IMR-90 (cell line): ENCODE data around the gene KYNU. TPM values are rescaled to one million over a fixed set of nuclear protein-coding genes. Genes with fewer than 3 reads are reported as not detected.

Experiments used
- ATAC-seq: fragments of 200-7000 bp; cut with Tn5 transposase; 2 replicates; pipeline ENCODE4 v1.9.1; 2020; ENCODE audit warnings: low read depth, mild to moderate bottlenecking, moderate library complexity
- BruUV-seq: library from RNA; stranded (reverse); fragments of 400-500 nt; replicated peaks from 2 replicates; lab custom pipeline; 2021; lab: Mats Ljungman, UMichigan
- CTCF ChIA-PET: fragments of 300-600 bp; formaldehyde crosslinking; extraction: SDS; loops from one replicate; lab custom pipeline; 2021; ENCODE audit warnings: antibody characterized with exemption; lab: Yijun Ruan, JAX
- POLR2A ChIA-PET: fragments of 300-600 bp; sonication (Branson Sonifier 250); formaldehyde crosslinking; loops from one replicate; lab custom pipeline; 2022; ENCODE audit warnings: antibody characterized with exemption; ENCODE audit not compliant: unreplicated experiment; lab: Charles Lee
- DNase-seq: peaks from one replicate; pipeline ENCODE4 v3.0.0; 2013
- H2AFZ ChIP-seq: replicated peaks from 2 replicates; pipeline ENCODE3; 2013; ENCODE audit warnings: low read length, mild to moderate bottlenecking; ENCODE audit not compliant: poor library complexity
- H2AK5ac ChIP-seq: 2 replicates; pipeline ENCODE4 v1.6.1; 2013; ENCODE audit warnings: low read depth, low read length, inconsistent platforms
- H2AK9ac ChIP-seq: replicated peaks from 2 replicates; pipeline ENCODE3; 2013; ENCODE audit warnings: mild to moderate bottlenecking, low read depth, low read length, moderate library complexity; ENCODE audit not compliant: poor library complexity
- H2BK120ac ChIP-seq: 2 replicates; pipeline ENCODE4 v1.6.1; 2013; ENCODE audit warnings: low read depth, low read length, inconsistent platforms
- H2BK15ac ChIP-seq: 3 replicates; pipeline ENCODE4 v1.6.1; 2013; ENCODE audit warnings: low read depth, low read length, inconsistent platforms
- H2BK20ac ChIP-seq: 2 replicates; pipeline ENCODE4 v1.6.1; 2013; ENCODE audit warnings: low read depth, mild to moderate bottlenecking, inconsistent platforms, low read length, moderate library complexity
- H2BK5ac ChIP-seq: 2 replicates; pipeline ENCODE4 v1.6.1; 2013; ENCODE audit warnings: mild to moderate bottlenecking, low read depth, low read length, inconsistent platforms; ENCODE audit not compliant: poor library complexity, severe bottlenecking
- H3K14ac ChIP-seq: replicated peaks from 2 replicates; pipeline ENCODE4 v1.6.1; 2013; ENCODE audit warnings: low read depth, low read length, inconsistent platforms
- H3K18ac ChIP-seq: 2 replicates; pipeline ENCODE4 v1.6.1; 2013; ENCODE audit warnings: low read depth, low read length, control low read depth
- H3K23ac ChIP-seq: 2 replicates; pipeline ENCODE4 v1.6.1; 2013; ENCODE audit warnings: low read depth, low read length, inconsistent platforms
- H3K27ac ChIP-seq: 2 replicates; pipeline ENCODE4 v1.5.1; 2013; ENCODE audit warnings: mild to moderate bottlenecking, control low read depth, low read length; ENCODE audit not compliant: insufficient read depth
- H3K27me3 ChIP-seq: 2 replicates; pipeline ENCODE4 v1.6.1; 2013; ENCODE audit warnings: low read length; ENCODE audit not compliant: control insufficient read depth, insufficient read depth
- H3K36me3 ChIP-seq: 2 replicates; pipeline ENCODE4 v1.6.1; 2013; ENCODE audit warnings: low read length, mixed read lengths; ENCODE audit not compliant: control insufficient read depth, insufficient read depth
- H3K4ac ChIP-seq: 2 replicates; pipeline ENCODE4 v1.6.1; 2013; ENCODE audit warnings: low read depth, low read length, inconsistent platforms
- H3K4me1 ChIP-seq: 2 replicates; pipeline ENCODE4 v1.6.1; 2013; ENCODE audit warnings: low read length, mixed read lengths; ENCODE audit not compliant: control insufficient read depth, insufficient read depth
- H3K4me2 ChIP-seq: 2 replicates; pipeline ENCODE4 v1.6.1; 2013; ENCODE audit warnings: low read depth, mild to moderate bottlenecking, control low read depth, low read length, moderate library complexity
- H3K4me3 ChIP-seq: 2 replicates; pipeline ENCODE4 v1.5.1; 2013; ENCODE audit warnings: low read depth, mild to moderate bottlenecking, control low read depth, low read length, moderate library complexity; ENCODE audit not compliant: insufficient read depth
- H3K56ac ChIP-seq: 2 replicates; pipeline ENCODE4 v1.6.1; 2013; ENCODE audit warnings: low read length, inconsistent platforms; ENCODE audit not compliant: insufficient read depth; ENCODE audit errors: extremely low read depth
- H3K79me1 ChIP-seq, 2 experiments: 2 replicates each; pipeline ENCODE4 v1.6.1; 2013; ENCODE audit warnings: low read length in 2 of 2, inconsistent platforms in 1 of 2, low read depth in 1 of 2
- H3K9ac ChIP-seq: 2 replicates; pipeline ENCODE4 v1.6.1; 2013; ENCODE audit warnings: low read depth, low read length, control low read depth
- H3K9me1 ChIP-seq: 2 replicates; pipeline ENCODE4 v1.6.1; 2013; ENCODE audit warnings: low read length, inconsistent platforms; ENCODE audit not compliant: insufficient read depth
- H3K9me3 ChIP-seq: 2 replicates; pipeline ENCODE4 v1.6.1; 2013; ENCODE audit warnings: low read length; ENCODE audit not compliant: control insufficient read depth, insufficient read depth
- H4K20me1 ChIP-seq: 2 replicates; pipeline ENCODE4 v1.6.1; 2013; ENCODE audit warnings: low read length, inconsistent platforms; ENCODE audit not compliant: insufficient read depth
- H4K5ac ChIP-seq: 2 replicates; pipeline ENCODE4 v1.6.1; 2013; ENCODE audit warnings: mild to moderate bottlenecking, low read depth, low read length, control low read depth
- H4K8ac ChIP-seq, 2 experiments: 2 replicates each; pipeline ENCODE4 v1.6.1; 2013; ENCODE audit warnings: low read depth in 2 of 2, low read length in 2 of 2, control low read depth in 1 of 2, inconsistent platforms in 1 of 2
- H4K91ac ChIP-seq: 2 replicates; pipeline ENCODE4 v1.6.1; 2013; ENCODE audit warnings: low read depth, low read length, inconsistent platforms; ENCODE audit not compliant: insufficient read depth
- MAFK ChIP-seq: IDR thresholded peaks from 2 replicates; pipeline ENCODE4 v1.6.1; 2012; ENCODE audit warnings: low read depth, low read length, improper control_type of control experiment
- POLR2A ChIP-seq: IDR thresholded peaks from 2 replicates; pipeline ENCODE4 v1.6.1; 2012; ENCODE audit warnings: mild to moderate bottlenecking, low read depth, low read length
- WGBS, 2 experiments: methylation state at CpG; one replicate each; pipeline versions ENCODE4 v1.1.5 to v1.1.7; 2013; ENCODE audit warnings: missing lambda C conversion rate in 2 of 2; ENCODE audit not compliant: insufficient read length in 1 of 2; ENCODE audit errors: extremely low coverage in 2 of 2; 5-methylcytosine and 5-hydroxymethylcytosine counted together
- dilution Hi-C: fragments of 300-500 bp; cut with HindIII; formaldehyde crosslinking; loops from one replicate; pipeline ENCODE4 v1.14.3; 2018; ENCODE audit warnings: low sequenced_read_pairs; ENCODE audit not compliant: unreplicated experiment
- in situ Hi-C: fragments of 300-500 bp; cut with MboI; formaldehyde crosslinking; loops from 3 replicates; pipeline ENCODE4 v1.14.3; 2019; ENCODE audit warnings: low sequenced_read_pairs, inconsistent platforms, mixed read lengths
- intact Hi-C: fragments of 100-400 bp; cut with micrococcal nuclease; formaldehyde crosslinking; loops from 2 replicates; pipeline ENCODE4 v1.10.0; 2022
- polyA plus RNA-seq, 3 experiments: library from polyadenylated mRNA; depleted of rRNA; stranded (reverse); fragments of >200 nt; gene quantifications; 2 replicates each; pipeline ENCODE4 v1.2.3, GENCODE V29; 2012; ENCODE audit warnings: low replicate concordance in 1 of 3
- total RNA-seq: library from RNA; depleted of rRNA; stranded (reverse); fragments of >200 nt; gene quantifications from 2 replicates; pipeline ENCODE4 v1.2.3, GENCODE V29; 2012

Gene KYNU
- total and polyA plus RNA-seq, 2 of the 4 experiments (the other 2 are of a cell fraction), result 0.75 to 2.9 TPM

DNA sequence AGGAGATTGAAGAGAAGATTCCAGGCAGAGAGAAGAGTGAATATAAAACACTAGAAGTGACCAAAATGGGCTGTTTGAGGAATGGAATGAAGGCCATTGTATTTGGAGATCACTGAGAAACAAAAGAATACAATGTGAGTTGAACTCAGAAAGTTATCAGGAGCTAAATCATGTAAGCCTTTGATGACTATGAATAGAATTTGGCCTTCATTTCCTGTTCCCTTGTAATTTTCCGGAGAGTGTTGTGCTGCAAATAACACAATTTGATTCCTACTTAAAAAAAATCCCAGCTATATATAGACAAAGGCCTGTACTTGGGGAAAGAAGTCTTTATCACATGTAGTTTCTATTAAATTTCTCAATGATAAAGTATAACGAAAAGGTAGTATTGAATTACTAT lies 33.7 kb upstream of the KYNU start:
- H4K5ac ChIP-seq, result no peak overlapping the region
- no peak overlapping the region for H3K4ac ChIP-seq
- no peak overlapping the region for H3K4me3 ChIP-seq
- no peak overlapping the region for H2AFZ ChIP-seq
- H2BK120ac ChIP-seq, result no peak overlapping the region
- H3K18ac ChIP-seq, result no peak overlapping the region
- H3K27me3 ChIP-seq, result no peaks in the 10 kb centered on the region
- no peak overlapping the region for H3K14ac ChIP-seq
- H3K36me3 ChIP-seq, result no peaks in the 10 kb centered on the region
- CTCF ChIA-PET, result no interaction called here
- no peaks in the 10 kb centered on the region for H3K9me1 ChIP-seq
- no TSS peak for BruUV-seq
- no peak overlapping the region for H3K4me2 ChIP-seq
- no peak overlapping the region for H2BK5ac ChIP-seq
- H4K91ac ChIP-seq, result no peak overlapping the region
- H3K56ac ChIP-seq, result no peak overlapping the region
- no peak overlapping the region for H2BK15ac ChIP-seq
- POLR2A ChIA-PET, result no interaction called here
- H2AK5ac ChIP-seq, result no peak overlapping the region
- DNase-seq (no peak), ATAC-seq (no peak)
- no peaks in the 10 kb centered on the region for H4K20me1 ChIP-seq
- H3K79me1 ChIP-seq, result no peaks in the 10 kb centered on the region
- H3K9me3 ChIP-seq, result no peaks in the 10 kb centered on the region
- H4K8ac ChIP-seq, result no peak overlapping the region
- 0 out of 2 replicates have a peak, but pooled peaks cover 2% of the 10 kb centered on the region for H3K4me1 ChIP-seq
- no CpG with 5 or more reads among the region's 2 CpGs for WGBS, 2 experiments
- intact Hi-C loops (no loop called here), dilution Hi-C loops (no loop called here), in situ Hi-C loops (no loop called here)
- TF ChIP-seq POLR2A (no peak), MAFK (no peak)
- H2BK20ac ChIP-seq, result no peak overlapping the region
- H3K23ac ChIP-seq, result no peak overlapping the region
- no peak overlapping the region for H3K9ac ChIP-seq
- no peak overlapping the region for H2AK9ac ChIP-seq
- H3K27ac ChIP-seq, result no peak overlapping the region
